Activated gamma-delta T cell (primary cell): ENCODE data around the gene SLC7A7.
"Not testable (repeated sequence)": the region's sequence is repeated elsewhere in the genome, so short reads cannot be mapped to it uniquely, and the experiment has no call there.

Experiments used
- DNase-seq: peaks from one replicate; lab custom pipeline; 2025; lab: John Stamatoyannopoulos, UW

SLC7A7 gene

DNA sequence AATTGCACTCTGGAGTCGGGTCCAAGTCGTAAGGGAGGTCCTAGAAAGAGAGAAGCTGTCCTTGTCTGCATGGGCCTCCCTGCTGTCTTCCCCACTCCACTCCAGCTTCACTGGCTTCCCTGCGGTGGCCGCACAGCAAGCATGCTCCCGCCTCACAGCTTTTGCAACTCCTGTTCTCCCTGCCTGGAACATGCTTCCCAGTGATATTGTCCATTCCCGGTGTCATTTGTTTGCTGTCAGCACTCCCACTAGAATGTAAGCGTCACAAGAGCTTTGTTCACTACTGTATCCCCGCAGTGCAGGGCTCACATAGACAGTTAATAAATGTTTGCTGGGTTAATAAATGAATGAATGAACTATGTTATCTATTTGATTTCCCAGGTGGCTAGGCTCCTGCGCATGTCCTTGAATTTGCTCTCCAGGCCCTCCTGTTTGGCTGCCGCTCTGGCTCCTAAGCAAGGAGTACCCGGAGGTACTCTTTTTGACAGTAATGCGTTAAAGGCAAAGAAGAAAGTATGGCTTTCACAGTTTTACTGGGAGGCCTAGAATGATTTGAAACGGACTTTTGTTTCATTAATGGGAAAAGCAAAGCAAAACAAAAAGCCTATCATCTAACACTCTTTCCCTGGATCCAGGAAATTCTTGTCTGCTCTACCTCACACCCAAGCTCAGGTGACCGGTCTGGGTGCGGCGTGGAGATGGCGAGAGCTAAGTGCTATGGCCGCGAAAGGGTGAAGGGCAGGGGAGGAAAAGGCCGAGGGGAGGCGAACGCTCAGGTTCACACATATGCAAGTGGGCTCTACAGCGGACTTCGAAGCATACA lies 6.2 kb upstream of the SLC7A7 start:
- no peak for DNase-seq

DNA sequence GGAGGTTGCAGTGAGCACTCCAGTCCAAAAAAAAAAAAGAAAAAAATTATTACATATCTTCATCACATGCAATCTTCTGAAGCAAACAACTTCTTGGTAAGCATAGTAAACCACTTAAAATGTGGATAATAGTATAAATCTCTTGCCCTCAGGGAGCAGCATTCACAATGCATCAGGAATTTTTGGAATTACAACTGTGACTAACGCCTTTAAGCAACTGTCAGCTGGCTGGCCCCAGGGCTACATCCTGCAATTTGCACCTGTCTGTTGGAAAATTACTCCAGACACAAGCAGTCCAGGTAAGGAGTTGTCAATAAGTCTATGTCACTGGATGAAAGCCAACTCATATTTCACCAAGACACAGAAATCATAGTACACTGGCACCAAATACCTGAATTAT lies 5.5 kb upstream of the SLC7A7 start:
- no peak for DNase-seq

- DNase-seq: no peak
Measured at GRCh38 chr14:22819151-22819988, 4.1 kb upstream of the SLC7A7 start.

GRCh38 chr14:22814373-22814772 lies 862 bp downstream of the SLC7A7 start:
- DNase-seq: no peak

GRCh38 chr14:22813145-22813544 lies 2.1 kb downstream of the SLC7A7 start:
- no peak for DNase-seq

DNA sequence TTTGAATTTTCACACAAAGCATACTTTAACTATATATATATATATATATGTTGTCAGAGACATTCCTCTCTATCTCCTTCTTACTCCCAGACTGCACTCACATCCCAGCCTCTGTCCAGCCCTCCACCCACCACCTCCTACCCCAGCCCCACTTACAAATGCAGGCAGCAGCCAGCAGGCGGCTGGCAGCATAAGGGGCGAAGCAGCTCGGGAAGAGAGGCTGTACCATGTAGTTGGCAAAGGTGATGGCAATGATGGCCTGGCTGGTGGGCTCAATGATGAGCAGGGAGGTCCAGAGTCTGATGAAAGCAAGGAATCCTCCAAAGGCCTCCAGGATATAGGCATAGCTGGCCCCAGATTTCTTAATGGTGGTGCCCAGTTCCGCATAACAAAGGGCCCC lies 2.5 kb downstream of the SLC7A7 start:
- no peak for DNase-seq

- DNase-seq: no peak
Measured at GRCh38 chr14:22811722-22812121, 3.5 kb downstream of the SLC7A7 start.

GRCh38 chr14:22808388-22809209 lies 6.6 kb downstream of the SLC7A7 start:
- DNase-seq: no peak

DNA sequence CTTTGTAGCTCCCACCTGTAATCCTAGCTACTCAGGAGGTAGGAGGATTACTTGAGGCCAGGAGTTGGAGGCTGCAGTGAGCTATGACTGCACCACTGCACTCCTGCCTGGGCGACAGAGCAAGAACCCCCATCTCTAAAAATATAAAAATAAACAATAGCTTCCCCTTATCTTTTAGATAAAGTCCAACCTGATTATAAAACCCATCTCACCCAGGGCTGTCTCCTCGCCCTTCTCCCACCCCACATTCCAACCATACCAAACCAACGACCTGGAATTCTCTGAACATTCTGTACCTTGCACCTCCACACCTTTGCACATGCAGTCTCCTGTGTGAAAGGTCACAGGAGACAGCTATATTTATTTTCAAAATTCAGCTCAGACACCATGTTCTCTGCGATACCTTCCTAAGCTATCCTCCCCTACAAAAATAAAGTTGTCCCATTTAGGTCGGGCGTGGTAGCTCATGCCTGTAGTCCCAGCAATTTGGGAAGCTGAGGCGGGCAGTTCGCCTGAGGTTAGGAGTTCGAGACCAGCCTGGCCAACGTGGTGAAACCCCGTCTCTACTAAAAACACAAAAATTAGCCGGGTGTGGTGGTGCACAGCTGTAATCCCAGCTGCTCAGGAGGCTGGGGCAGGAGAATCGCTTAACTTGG lies 7.7 kb downstream of the SLC7A7 start:
- DNase-seq: no peak

- DNase-seq: not testable (repeated sequence)
Measured at GRCh38 chr14:22805235-22805634, 10.0 kb downstream of the SLC7A7 start.

- DNase-seq: no peak
Measured at GRCh38 chr14:22803687-22803974, 11.6 kb downstream of the SLC7A7 start.

DNA sequence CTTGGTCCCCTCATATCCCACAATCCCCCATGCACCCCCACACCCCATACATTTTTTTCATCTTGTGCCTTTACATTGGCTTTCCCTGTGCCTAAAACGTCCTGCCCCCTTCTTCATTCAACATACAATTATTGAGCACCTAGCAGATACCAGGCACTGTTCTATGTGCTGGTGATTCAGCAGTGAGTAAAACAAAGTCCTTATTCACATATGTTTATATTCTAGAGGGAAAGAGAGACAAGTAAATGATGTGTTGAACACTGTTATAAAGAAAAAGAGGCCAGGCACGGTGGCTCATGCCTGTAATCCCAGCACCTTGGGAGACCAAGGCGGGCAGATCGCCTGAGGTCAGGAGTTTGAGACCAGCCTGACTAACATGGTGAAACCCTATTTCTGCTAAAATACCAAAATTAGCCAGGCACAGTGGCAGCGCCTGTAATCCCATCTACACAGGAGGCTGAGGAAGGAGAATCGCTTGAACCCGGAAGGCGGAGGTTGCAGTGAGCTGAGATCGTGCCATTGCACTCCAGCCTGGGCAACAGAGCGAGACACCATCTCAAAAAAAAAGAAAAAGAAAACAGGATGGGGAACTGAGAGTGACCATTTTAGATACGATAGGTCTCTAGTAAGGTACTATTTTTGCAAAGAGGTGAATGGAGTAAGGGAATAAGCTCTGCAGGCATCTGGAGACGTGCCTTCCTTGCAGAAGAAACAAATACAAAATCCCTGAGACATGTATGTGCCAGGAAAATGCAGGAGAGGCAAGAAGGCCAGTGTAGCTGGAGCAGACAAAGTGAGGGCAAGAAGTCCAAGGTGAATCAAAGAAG lies 12.2 kb downstream of the SLC7A7 start:
- no peak for DNase-seq

GRCh38 chr14:22801716-22802115 lies 13.5 kb downstream of the SLC7A7 start:
- no peak for DNase-seq

DNA sequence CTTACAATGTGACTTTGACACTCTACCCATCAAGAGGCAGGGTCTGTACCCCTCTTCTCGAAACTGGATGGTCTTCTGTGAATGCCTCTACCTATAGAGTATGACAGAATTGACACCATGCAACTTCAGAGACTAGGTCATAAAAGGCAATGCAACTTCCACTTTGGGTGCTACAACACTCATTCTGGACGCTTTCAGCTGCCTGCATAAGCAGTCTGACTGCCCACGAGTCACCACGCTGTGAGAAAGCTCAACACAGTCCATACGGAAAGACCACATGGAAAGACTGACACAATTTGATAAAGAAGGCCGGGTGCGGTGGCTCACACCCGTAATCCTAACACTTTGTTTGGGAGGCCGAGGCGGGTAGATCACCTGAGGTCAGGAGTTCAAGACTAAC lies 14.9 kb downstream of the SLC7A7 start:
- DNase-seq: no peak

- DNase-seq: no peak
Measured at GRCh38 chr14:22798528-22798927, 16.7 kb downstream of the SLC7A7 start.

DNA sequence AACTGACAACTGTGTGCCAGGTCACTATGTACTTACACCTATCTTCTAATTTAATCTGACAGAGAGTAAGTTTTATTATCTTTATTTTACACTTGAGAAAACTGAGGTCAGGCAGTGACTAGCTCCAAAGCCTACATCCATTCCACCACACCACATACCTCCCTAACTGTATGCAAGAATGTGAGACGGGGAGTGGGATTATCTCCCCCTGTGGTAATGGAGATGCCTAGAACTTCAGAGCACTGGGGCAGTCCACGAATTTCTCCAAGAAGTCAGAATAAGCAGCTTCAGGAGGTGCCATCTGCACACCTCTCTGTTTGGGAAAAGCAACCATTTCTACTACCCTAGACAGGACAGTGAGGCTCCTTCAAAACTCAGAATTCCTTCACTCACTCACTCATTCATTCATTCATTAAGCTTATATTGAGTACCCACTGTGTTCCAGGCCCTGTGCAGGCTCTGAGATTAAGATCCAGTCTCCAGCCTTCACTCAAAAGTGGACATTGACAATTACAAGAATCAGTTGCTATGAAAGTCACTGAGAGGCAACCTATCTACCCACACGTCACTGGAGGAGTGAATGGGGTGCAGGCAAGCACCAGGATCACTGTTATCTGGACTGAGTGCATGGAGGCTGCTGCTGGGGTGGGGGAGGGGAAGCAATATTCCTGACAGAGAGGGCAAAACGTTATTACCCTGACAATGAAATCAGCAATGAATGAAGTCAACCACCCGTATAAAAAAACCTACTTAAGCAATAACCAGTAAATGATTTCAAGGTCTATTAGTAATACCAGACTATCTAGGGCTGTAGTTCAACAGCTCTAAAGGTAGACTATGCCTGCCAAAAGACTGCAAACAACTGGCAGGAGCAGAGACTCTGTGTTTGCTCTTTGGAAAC lies 18.0 kb downstream of the SLC7A7 start:
- no peak for DNase-seq

GRCh38 chr14:22796087-22796707 lies 19.0 kb downstream of the SLC7A7 start:
- no peak for DNase-seq

- no peak for DNase-seq
Measured at GRCh38 chr14:22794551-22794951, 20.7 kb downstream of the SLC7A7 start.

DNA sequence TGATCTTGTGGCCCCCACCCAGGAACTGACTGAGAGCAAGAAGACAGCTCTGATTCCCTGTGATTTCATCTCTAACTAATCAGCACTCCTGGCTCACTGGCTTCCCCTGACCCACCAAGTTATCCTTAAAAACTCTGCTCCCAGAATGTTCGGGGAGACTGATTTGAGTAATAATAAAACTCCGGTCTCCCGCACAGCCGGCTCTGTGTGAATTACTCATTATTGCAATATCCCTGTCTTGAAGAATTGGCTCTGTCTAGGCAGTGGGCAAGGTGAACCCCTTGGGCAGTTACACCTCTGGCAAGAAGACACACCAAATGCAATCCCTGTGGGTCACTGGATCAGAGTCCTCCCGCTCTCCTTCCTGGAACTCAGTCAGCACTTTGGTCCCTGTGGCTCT lies 21.3 kb downstream of the SLC7A7 start:
- no peak for DNase-seq

- not testable (repeated sequence) for DNase-seq
Measured at GRCh38 chr14:22793550-22793949, 21.7 kb downstream of the SLC7A7 start.
